Hindlimb muscle (tissue), 1 donor: ENCODE results near the gene GALNT1. TPM values are rescaled to one million over a fixed set of nuclear protein-coding genes. Genes with fewer than 3 reads are reported as not detected.

Source experiments
- DNase-seq: peaks from one replicate; pipeline ENCODE4 v3.0.0-alpha.2; 2013
- polyA plus RNA-seq: library from polyadenylated mRNA; unstranded; fragments of 120-200 nt; gene quantifications from one replicate; pipeline ENCODE4 v1.2.1, GENCODE V29; 2013; ENCODE audit not compliant: insufficient read length

GALNT1 gene
- polyA plus RNA-seq, 1 donor: 83.8 TPM

GRCh38 chr18:35680139-35680551, 98.6 kb downstream of the GALNT1 start:
- DNase-seq: no peak

GRCh38 chr18:35682281-35682867, 100.8 kb downstream of the GALNT1 start:
- DNase-seq: no peak

GRCh38 chr18:35683021-35683420, 101.5 kb downstream of the GALNT1 start:
- no peak for DNase-seq

GRCh38 chr18:35688757-35689156, 107.2 kb downstream of the GALNT1 start:
- no peak for DNase-seq

- DNase-seq: no peak
Measured at GRCh38 chr18:35689728-35690127, 108.2 kb downstream of the GALNT1 start.

- DNase-seq: no peak
Measured at GRCh38 chr18:35691625-35692024, 110.1 kb downstream of the GALNT1 start.

GRCh38 chr18:35692866-35693265, 111.3 kb downstream of the GALNT1 start:
- no peak for DNase-seq

GRCh38 chr18:35693829-35694228, 112.3 kb downstream of the GALNT1 start:
- no peak for DNase-seq

GRCh38 chr18:35694808-35695207, 113.3 kb downstream of the GALNT1 start:
- no peak for DNase-seq

GRCh38 chr18:35695384-35695783, 113.8 kb downstream of the GALNT1 start:
- no peak for DNase-seq

- peak; percentile 13 for DNase-seq
Measured at GRCh38 chr18:35695803-35696202, 114.3 kb downstream of the GALNT1 start.

- DNase-seq: no peak
Measured at GRCh38 chr18:35696307-35696706, 114.8 kb downstream of the GALNT1 start.

GRCh38 chr18:35697869-35698268, 116.3 kb downstream of the GALNT1 start:
- no peak for DNase-seq

- DNase-seq: no peak
Measured at GRCh38 chr18:35703043-35703688, 121.6 kb downstream of the GALNT1 start.

GRCh38 chr18:35705988-35706387, 124.4 kb downstream of the GALNT1 start:
- no peak for DNase-seq

- DNase-seq: no peak
Measured at GRCh38 chr18:35707247-35707646, 125.7 kb downstream of the GALNT1 start.

GRCh38 chr18:35707674-35708073, 126.1 kb downstream of the GALNT1 start:
- DNase-seq: no peak

GRCh38 chr18:35710581-35710980, 129.0 kb downstream of the GALNT1 start:
- DNase-seq: no peak

GRCh38 chr18:35711227-35711626, 129.7 kb downstream of the GALNT1 start:
- DNase-seq: no peak

GRCh38 chr18:35713545-35713944, 132.0 kb downstream of the GALNT1 start:
- DNase-seq: no peak

GRCh38 chr18:35714539-35714938, 133.0 kb downstream of the GALNT1 start:
- DNase-seq: no peak

GRCh38 chr18:35715139-35715538, 133.6 kb downstream of the GALNT1 start:
- DNase-seq: no peak

- no peak for DNase-seq
Measured at GRCh38 chr18:35716169-35716831, 134.8 kb downstream of the GALNT1 start.

GRCh38 chr18:35717182-35717581, 135.6 kb downstream of the GALNT1 start:
- DNase-seq: no peak
